ENCODE data around the gene NTPCR.

NTPCR gene

GRCh38 chr1:233019778-233020325 is 69.4 kb downstream of the NTPCR start:
- DNase-seq = no peak

- peak; percentile 29 for DNase-seq
Observed at GRCh38 chr1:233020426-233020825, 70.0 kb downstream of the NTPCR start.

- DNase-seq = no peak
Observed at GRCh38 chr1:233022246-233022645, 71.8 kb downstream of the NTPCR start.

GRCh38 chr1:233024199-233024598 is 73.8 kb downstream of the NTPCR start:
- no peak for DNase-seq

GRCh38 chr1:233025157-233025556 is 74.7 kb downstream of the NTPCR start:
- peak; percentile 42 for DNase-seq

- no peak for DNase-seq
Observed at GRCh38 chr1:233025567-233025966, 75.2 kb downstream of the NTPCR start.

GRCh38 chr1:233027046-233027445 is 76.6 kb downstream of the NTPCR start:
- DNase-seq = no peak

- no peak for DNase-seq
Observed at GRCh38 chr1:233031521-233031920, 81.1 kb downstream of the NTPCR start.

- no peak for DNase-seq
Observed at GRCh38 chr1:233032916-233033315, 82.5 kb downstream of the NTPCR start.

GRCh38 chr1:233033361-233033760 is 83.0 kb downstream of the NTPCR start:
- DNase-seq = peak; percentile 43
